SK-N-MC (cell line): ENCODE measurements around the gene XRCC4.

Experiments
- DNase-seq: peaks from one replicate; pipeline ENCODE4 v3.0.0-alpha.2; 2011; ENCODE audit warnings: low read depth, low spot score
- H3K27ac ChIP-seq: fragments of 200-600 bp; sonication (generic); 2 replicates; pipeline ENCODE4 v1.5.1; 2016; ENCODE audit warnings: mixed run types
- H3K36me3 ChIP-seq: fragments of 200-600 bp; sonication (generic); 2 replicates; pipeline ENCODE4 v1.6.1; 2017; ENCODE audit warnings: antibody characterized with exemption, low read length, mixed read lengths; ENCODE audit not compliant: insufficient read depth
- H3K4me3 ChIP-seq: fragments of 200-600 bp; sonication (generic); 2 replicates; pipeline ENCODE4 v1.5.1; 2016
- H3K9ac ChIP-seq: fragments of 200-600 bp; sonication (generic); 2 replicates; pipeline ENCODE4 v1.8.0; 2017; ENCODE audit warnings: mixed run types, mixed read lengths; ENCODE audit not compliant: insufficient read length
- H3K9me3 ChIP-seq: fragments of 200-600 bp; sonication (generic); 2 replicates; pipeline ENCODE4 v1.6.1; 2017; ENCODE audit warnings: low read depth, mild to moderate bottlenecking, antibody characterized with exemption, low read length, moderate library complexity, mixed read lengths
- EZH2 ChIP-seq: fragments of 200-600 bp; sonication (generic); IDR thresholded peaks from one replicate; pipeline ENCODE4 v1.6.1; 2017; ENCODE audit warnings: antibody characterized with exemption
- FOXP2 ChIP-seq: optimal IDR thresholded peaks from 2 replicates; pipeline ENCODE3; 2011; ENCODE audit warnings: mild to moderate bottlenecking, moderate library complexity; ENCODE audit not compliant: insufficient read depth; ENCODE audit errors: extremely low read length, control extremely low read depth
- POLR2AphosphoS5 ChIP-seq: IDR thresholded peaks from 2 replicates; pipeline ENCODE4 v1.6.1; 2012; ENCODE audit warnings: mild to moderate bottlenecking, low read depth, low read length, borderline replicate concordance

The XRCC4 gene

GRCh38 chr5:83322273-83322924 lies 245.1 kb downstream of the XRCC4 start:
- no peak for TF ChIP-seq EZH2
- no peak for TF ChIP-seq FOXP2
- TF ChIP-seq POLR2AphosphoS5 = no peak
- no peak overlapping the region for H3K9ac ChIP-seq
- no peak overlapping the region for H3K27ac ChIP-seq
- no peak overlapping the region for H3K4me3 ChIP-seq
- DNase-seq = no peak
- no peaks in the 10 kb centered on the region for H3K36me3 ChIP-seq
- H3K9me3 ChIP-seq = no peaks in the 10 kb centered on the region

GRCh38 chr5:83323557-83324180 lies 246.3 kb downstream of the XRCC4 start:
- no peak overlapping the region for H3K9ac ChIP-seq
- H3K27ac ChIP-seq = no peak overlapping the region
- no peaks in the 10 kb centered on the region for H3K36me3 ChIP-seq
- no peak for DNase-seq
- H3K4me3 ChIP-seq = no peak overlapping the region
- TF ChIP-seq POLR2AphosphoS5 = no peak
- no peak for TF ChIP-seq FOXP2
- TF ChIP-seq EZH2 = no peak
- H3K9me3 ChIP-seq = no peaks in the 10 kb centered on the region

- no peak overlapping the region for H3K27ac ChIP-seq
- H3K4me3 ChIP-seq = no peak overlapping the region
- DNase-seq = no peak
- TF ChIP-seq EZH2 (no peak), POLR2AphosphoS5 (no peak), FOXP2 (no peak)
- no peaks in the 10 kb centered on the region for H3K9me3 ChIP-seq
- H3K9ac ChIP-seq = no peak overlapping the region
- no peaks in the 10 kb centered on the region for H3K36me3 ChIP-seq
These were observed 254.5 kb downstream of the XRCC4 start for GRCh38 chr5:83331842-83332241.

DNA sequence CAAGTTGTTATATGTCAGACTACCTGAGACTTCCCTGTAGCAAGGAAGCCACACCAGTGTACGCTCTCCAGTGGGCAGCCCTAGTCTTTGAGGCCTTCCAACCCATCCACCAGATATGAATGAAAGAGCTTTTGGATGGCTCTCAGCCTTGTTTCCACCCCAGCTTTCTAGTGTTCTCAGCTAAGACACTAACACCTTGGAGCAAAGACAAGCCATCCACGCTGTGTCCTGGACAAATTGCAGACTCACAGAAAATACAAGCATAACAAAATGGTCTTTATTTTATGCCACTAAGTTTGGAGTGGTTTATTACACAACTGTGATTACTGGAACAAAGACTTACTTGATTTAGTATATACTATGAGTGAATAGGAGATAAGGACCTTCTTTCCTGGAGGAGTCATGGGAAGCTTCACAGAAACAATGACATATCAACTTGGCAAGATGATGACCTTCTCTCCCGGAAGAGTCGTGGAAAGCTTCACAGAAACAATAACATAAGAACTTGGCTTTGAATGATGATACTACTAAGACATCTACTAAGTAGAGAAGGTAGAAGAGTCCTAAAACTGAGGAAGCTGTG lies 260.2 kb downstream of the XRCC4 start:
- H3K9me3 ChIP-seq = no peaks in the 10 kb centered on the region
- no peak for TF ChIP-seq FOXP2
- no peak for TF ChIP-seq EZH2
- H3K27ac ChIP-seq = no peak overlapping the region
- DNase-seq = no peak
- no peak overlapping the region for H3K9ac ChIP-seq
- no peaks in the 10 kb centered on the region for H3K36me3 ChIP-seq
- no peak overlapping the region for H3K4me3 ChIP-seq

GRCh38 chr5:83340511-83340918 lies 263.2 kb downstream of the XRCC4 start:
- Histone ChIP-seq H3K36me3 (no peaks in the 10 kb centered on the region), H3K27ac (no peak overlapping the region), H3K4me3 (no peak overlapping the region), H3K9me3 (no peaks in the 10 kb centered on the region), H3K9ac (no peak overlapping the region)
- TF ChIP-seq POLR2AphosphoS5 (no peak), EZH2 (no peak), FOXP2 (no peak)
- DNase-seq = no peak

GRCh38 chr5:83341815-83342334 lies 264.5 kb downstream of the XRCC4 start:
- Histone ChIP-seq H3K9ac (no peak overlapping the region), H3K27ac (no peak overlapping the region), H3K36me3 (no peaks in the 10 kb centered on the region), H3K9me3 (no peaks in the 10 kb centered on the region), H3K4me3 (no peak overlapping the region)
- no peak for DNase-seq
- TF ChIP-seq FOXP2 = no peak
- no peak for TF ChIP-seq EZH2
- TF ChIP-seq POLR2AphosphoS5 = no peak

DNA sequence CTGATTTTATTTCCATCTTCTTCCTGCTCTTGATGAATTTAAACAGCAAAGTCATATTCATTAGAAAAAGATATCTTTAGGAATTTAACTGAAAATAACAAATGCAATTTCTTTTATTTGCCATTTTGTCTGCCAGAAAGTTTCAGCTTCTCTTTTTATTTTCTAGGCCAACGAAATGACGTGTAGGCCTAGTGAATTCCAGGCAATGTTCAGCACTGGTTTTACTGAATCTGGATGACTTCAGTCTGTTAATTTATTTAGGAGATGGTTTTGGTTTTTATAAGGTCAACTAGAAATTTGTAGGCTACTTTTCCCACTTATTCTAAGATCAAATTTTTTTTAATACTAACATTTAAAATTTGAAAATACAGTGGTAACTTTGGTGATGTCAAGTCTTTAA lies 265.1 kb downstream of the XRCC4 start:
- no peaks in the 10 kb centered on the region for H3K36me3 ChIP-seq
- DNase-seq = no peak
- no peak overlapping the region for H3K4me3 ChIP-seq
- H3K27ac ChIP-seq = no peak overlapping the region
- H3K9me3 ChIP-seq = no peaks in the 10 kb centered on the region
- TF ChIP-seq FOXP2 = no peak
- TF ChIP-seq POLR2AphosphoS5 = no peak
- no peak for TF ChIP-seq EZH2
- no peak overlapping the region for H3K9ac ChIP-seq

GRCh38 chr5:83343299-83343698 lies 266.0 kb downstream of the XRCC4 start:
- TF ChIP-seq EZH2 (no peak), FOXP2 (no peak), POLR2AphosphoS5 (no peak)
- H3K9ac ChIP-seq = no peak overlapping the region
- no peak overlapping the region for H3K4me3 ChIP-seq
- no peak overlapping the region for H3K27ac ChIP-seq
- DNase-seq = no peak
- no peaks in the 10 kb centered on the region for H3K9me3 ChIP-seq
- H3K36me3 ChIP-seq = no peaks in the 10 kb centered on the region

DNA sequence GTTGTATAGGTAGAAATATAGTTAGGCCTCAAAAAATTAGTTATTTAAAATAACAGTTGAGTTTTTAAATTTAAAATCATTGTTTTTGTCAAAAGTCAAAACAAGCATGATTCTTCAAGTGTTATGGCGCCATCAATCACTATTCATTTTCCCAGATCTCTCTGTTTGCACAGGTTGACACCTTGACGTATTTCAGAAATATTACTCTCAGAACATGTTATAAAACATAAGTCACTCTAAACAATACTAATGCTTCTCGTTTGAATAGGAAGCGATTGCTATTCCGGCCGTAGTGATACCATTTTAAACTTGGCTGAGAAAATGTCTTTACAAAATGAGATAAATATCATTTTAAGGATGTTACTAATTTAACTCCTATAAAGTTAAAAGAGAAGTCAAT lies 268.1 kb downstream of the XRCC4 start:
- no peak overlapping the region for H3K4me3 ChIP-seq
- no peaks in the 10 kb centered on the region for H3K36me3 ChIP-seq
- H3K27ac ChIP-seq = no peak overlapping the region
- TF ChIP-seq POLR2AphosphoS5 = no peak
- TF ChIP-seq FOXP2 = no peak
- TF ChIP-seq EZH2 = no peak
- no peaks in the 10 kb centered on the region for H3K9me3 ChIP-seq
- no peak for DNase-seq
- H3K9ac ChIP-seq = no peak overlapping the region
